GM12891 (cell line): ENCODE results near the gene FAM241A.

Experiments used
- PAX5 ChIP-seq: IDR thresholded peaks from 2 replicates; pipeline ENCODE4 v1.6.1; 2011; ENCODE audit warnings: low read length, moderate library complexity, mild to moderate bottlenecking; ENCODE audit not compliant: insufficient read depth, severe bottlenecking
- POLR2A ChIP-seq: IDR thresholded peaks from 2 replicates; pipeline ENCODE4 v1.6.1; 2011; ENCODE audit warnings: low read depth, low read length, control low read depth
- POLR2AphosphoS5 ChIP-seq: IDR thresholded peaks from 2 replicates; pipeline ENCODE4 v1.6.1; 2011; ENCODE audit warnings: low read depth, low read length, control low read depth
- POU2F2 ChIP-seq: IDR thresholded peaks from 2 replicates; pipeline ENCODE4 v1.6.1; 2011; ENCODE audit warnings: low read depth, mild to moderate bottlenecking, control low read depth, low read length, moderate library complexity
- SPI1 ChIP-seq: IDR thresholded peaks from 2 replicates; pipeline ENCODE4 v1.6.1; 2011; ENCODE audit warnings: low read depth, low read length, control low read depth
- TAF1 ChIP-seq: IDR thresholded peaks from 2 replicates; pipeline ENCODE4 v1.6.1; 2011; ENCODE audit warnings: low read depth, low read length, control low read depth

DNA sequence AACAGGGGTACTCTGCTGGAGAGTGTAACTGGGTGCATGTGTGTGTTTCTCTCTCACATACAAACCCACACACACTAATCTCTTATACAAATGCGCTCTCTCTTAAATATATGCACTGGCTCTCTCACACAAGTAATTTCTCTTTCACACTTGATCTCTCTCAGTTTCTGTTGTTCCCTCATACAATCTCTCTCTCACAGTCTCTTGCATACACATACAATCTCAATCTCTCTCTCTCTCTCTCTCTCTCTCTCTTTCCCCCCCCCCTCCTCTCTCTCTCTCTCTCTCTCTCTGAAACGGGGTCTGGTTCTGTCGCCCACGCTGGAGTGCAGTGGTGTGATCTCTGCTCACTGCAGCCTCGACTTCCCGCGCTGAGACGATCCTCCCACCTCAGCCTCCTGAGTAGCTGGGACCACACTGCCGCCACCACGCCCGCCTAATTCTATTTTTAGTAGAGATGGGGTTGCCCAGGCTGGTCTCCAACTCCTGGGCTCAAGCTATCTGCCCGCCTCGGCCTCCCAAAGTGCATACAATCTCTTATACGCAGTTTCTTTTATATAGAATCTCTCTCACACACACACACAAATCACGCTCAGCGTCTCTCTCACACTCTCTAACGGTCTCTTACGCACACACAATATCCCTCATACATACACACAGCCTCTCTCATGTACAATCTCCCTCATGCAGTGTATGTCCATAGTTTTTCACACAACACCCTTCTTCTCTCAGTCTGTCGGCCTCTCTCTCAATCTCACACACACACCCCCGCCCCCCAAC is 518 bp upstream of the FAM241A start:
- no peak for TF ChIP-seq POLR2AphosphoS5
- no peak for TF ChIP-seq POLR2A
- no peak for TF ChIP-seq TAF1
- TF ChIP-seq POU2F2: no peak
- TF ChIP-seq SPI1: no peak
- no peak for TF ChIP-seq PAX5
